Gastroesophageal sphincter (tissue), 4 donors: Measurements from ENCODE around the gene CLIP4. TPM values are rescaled to one million over a fixed set of nuclear protein-coding genes. Genes with fewer than 3 reads are reported as not detected.

Experiments used
- ATAC-seq: fragments of 150-250 bp; one replicate; pipeline ENCODE4 v1.9.1; 2016; ENCODE audit warnings: mild to moderate bottlenecking, moderate library complexity
- H3K27ac ChIP-seq, 4 donors: fragments of 200-600 bp; sonication (generic) in 3 of 4; 1 replicate in 3 of 4; 2 replicates in 1 of 4; pipeline ENCODE4 v1.5.1; 2016 to 2019
- H3K27me3 ChIP-seq: fragments of 200-600 bp; sonication (generic); one replicate; pipeline ENCODE4 v1.5.1; 2019
- H3K36me3 ChIP-seq, 2 donors: fragments of 200-600 bp; sonication (generic); one replicate each; pipeline ENCODE4 v1.5.1; 2019; ENCODE audit warnings: control low read depth in 1 of 2
- H3K4me1 ChIP-seq, 3 donors: fragments of 200-600 bp; sonication (generic); 1 replicate in 2 of 3; 2 replicates in 1 of 3; pipeline ENCODE4 v1.5.1; 2016 to 2019; ENCODE audit warnings: control low read depth in 2 of 3
- H3K4me3 ChIP-seq, 2 donors: fragments of 200-600 bp; sonication (generic); one replicate each; pipeline ENCODE4 v1.5.1; 2019; ENCODE audit warnings: mild to moderate bottlenecking in 1 of 2, moderate library complexity in 1 of 2
- H3K9me3 ChIP-seq, 3 donors: fragments of 200-600 bp; sonication (generic); one replicate each; pipeline ENCODE4 v1.5.1; 2017 to 2019; ENCODE audit warnings: control low read depth in 2 of 3
- CTCF ChIP-seq, 4 experiments: fragments of 200-600 bp in 2 of 4; fragments of 450-650 bp in 2 of 4; sonication (generic) in 1 of 4; IDR thresholded peaks; one replicate each; pipeline ENCODE4 v1.5.1; 2017 to 2019; ENCODE audit warnings: antibody characterized with exemption in 4 of 4, mild to moderate bottlenecking in 2 of 4, moderate library complexity in 2 of 4
- EP300 ChIP-seq: sonication (generic); formaldehyde crosslinking; IDR thresholded peaks from one replicate; pipeline ENCODE4 v1.6.1; 2017; ENCODE audit warnings: antibody characterized with exemption, mild to moderate bottlenecking
- POLR2A ChIP-seq, 2 donors: fragments of 450-650 bp; IDR thresholded peaks; one replicate each; pipeline ENCODE4 v1.6.1; 2017; ENCODE audit warnings: antibody characterized with exemption in 2 of 2, mild to moderate bottlenecking in 2 of 2, moderate library complexity in 1 of 2
- POLR2AphosphoS5 ChIP-seq: sonication (generic); formaldehyde crosslinking; IDR thresholded peaks from one replicate; pipeline ENCODE4 v1.6.1; 2017; ENCODE audit warnings: antibody characterized with exemption
- WGBS, 2 donors: methylation state at CpG; one replicate each; pipeline ENCODE4 v1.1.5; 2018; ENCODE audit warnings: low coverage in 1 of 2; 5-methylcytosine and 5-hydroxymethylcytosine counted together
- total RNA-seq, 4 donors: library from RNA; depleted of rRNA; stranded (reverse); fragments of >200 nt; gene quantifications; one replicate each; pipeline ENCODE4 v1.1.0, GENCODE V29; 2016

CLIP4 gene
- total RNA-seq, 4 donors from 2014 or later, result 64.7 to 96.0 (median 77.3) TPM

DNA sequence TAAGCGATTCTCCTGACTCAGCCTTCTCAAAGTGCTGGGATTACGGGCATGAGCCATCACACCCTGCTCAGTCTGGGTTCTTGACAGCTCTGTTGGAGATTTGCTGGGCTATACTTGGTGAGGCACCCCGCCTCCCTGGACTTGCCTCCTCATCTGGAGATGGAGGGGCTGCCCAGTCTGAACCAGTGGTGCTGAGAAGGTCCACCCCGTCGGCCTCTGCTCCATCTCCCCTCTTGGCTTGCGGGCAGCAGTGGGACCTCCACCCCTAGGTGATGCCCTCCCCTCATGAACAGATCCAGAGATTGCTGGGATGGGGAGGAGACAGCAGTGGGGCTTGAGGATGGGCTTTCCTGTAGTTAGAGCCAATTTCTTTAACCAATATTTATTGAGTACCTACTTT is 120.9 kb downstream of the CLIP4 start:
- Histone ChIP-seq H3K27me3 (peaks cover 38% of the 10 kb centered on the region), H3K27ac (no peak overlapping the region), H3K36me3 (no peaks in the 10 kb centered on the region), H3K4me1 (no peaks in the 10 kb centered on the region), H3K4me3 (no peak overlapping the region), H3K9me3 (no peaks in the 10 kb centered on the region)
- ATAC-seq, result no peak
- no CpG with 5 or more reads among the region's 6 CpGs for WGBS, 2 donors
- no peak for TF ChIP-seq POLR2AphosphoS5
- no peak for TF ChIP-seq CTCF (IDR thresholded peaks at IDR 0.05)
- TF ChIP-seq EP300, result no peak
- no peak for TF ChIP-seq POLR2A (IDR thresholded peaks at IDR 0.05)

GRCh38 chr2:29238497-29238896 is 123.3 kb downstream of the CLIP4 start:
- TF ChIP-seq POLR2AphosphoS5 (no peak), CTCF (IDR thresholded peaks at IDR 0.05) (peak in 2 of 4 experiments; percentile 24 to 39)
- H3K9me3 ChIP-seq, result no peaks in the 10 kb centered on the region
- H3K27me3 ChIP-seq, result peaks cover 48% of the 10 kb centered on the region
- no peak overlapping the region for H3K27ac ChIP-seq
- no peaks in the 10 kb centered on the region for H3K36me3 ChIP-seq
- H3K4me3 ChIP-seq, result no peak overlapping the region
- ATAC-seq, result no peak
- no peaks in the 10 kb centered on the region for H3K4me1 ChIP-seq
- 53 to 73% methylated on average over 4 to 7 of the region's 7 CpGs for WGBS, 2 donors

Other genes with a start within 250 kb of the CLIP4 start
- 10 to 100 TPM in 3 of 4 donors, 1 to 10 TPM in 1; 8.6 to 20.3 (median 12.7) TPM for gene TRMT61B, start 245.1 kb upstream of the CLIP4 start, total RNA-seq
- gene WDR43, start 220.7 kb upstream of the CLIP4 start, total RNA-seq, result 10 to 100 TPM; 29.6 to 51.7 (median 39.0) TPM
- gene TOGARAM2, start 134.1 kb upstream of the CLIP4 start, total RNA-seq, result 1 to 10 TPM; 1.5 to 3.8 (median 1.9) TPM
- under 1 TPM in 1 of 4 donors, not detected in 3; under 0.01 TPM for gene PCARE, start 40.9 kb upstream of the CLIP4 start, total RNA-seq